NCI-H1092 treated with DMSO at 0.1 percent for 48 hours (cell line): ENCODE measurements around the gene ANKRD11.
"Not testable (repeated sequence)": the region's sequence is repeated elsewhere in the genome, so short reads cannot be mapped to it uniquely, and the experiment has no call there.

Experiments used
- DNase-seq: peaks from one replicate; lab custom pipeline; 2025; lab: John Stamatoyannopoulos, UW

The ANKRD11 gene

GRCh38 chr16:89478576-89479221 is 11.7 kb downstream of the ANKRD11 start:
- DNase-seq, result no peak

GRCh38 chr16:89476811-89477261 is 13.5 kb downstream of the ANKRD11 start:
- DNase-seq, result no peak

- no peak for DNase-seq
These were observed 14.0 kb downstream of the ANKRD11 start for GRCh38 chr16:89476379-89476778.

- no peak for DNase-seq
These were observed 15.2 kb downstream of the ANKRD11 start for GRCh38 chr16:89475144-89475543.

- DNase-seq, result no peak
These were observed 16.5 kb downstream of the ANKRD11 start for GRCh38 chr16:89473791-89474414.

GRCh38 chr16:89473136-89473712 is 17.1 kb downstream of the ANKRD11 start:
- DNase-seq, result no peak

GRCh38 chr16:89472711-89473075 is 17.7 kb downstream of the ANKRD11 start:
- DNase-seq, result no peak

GRCh38 chr16:89467382-89467781 is 23.0 kb downstream of the ANKRD11 start:
- no peak for DNase-seq

- DNase-seq, result no peak
These were observed 23.4 kb downstream of the ANKRD11 start for GRCh38 chr16:89466920-89467319.

GRCh38 chr16:89463312-89463711 is 27.0 kb downstream of the ANKRD11 start:
- DNase-seq, result not testable (repeated sequence)

- DNase-seq, result not testable (repeated sequence)
These were observed 27.7 kb downstream of the ANKRD11 start for GRCh38 chr16:89462639-89463038.

GRCh38 chr16:89461890-89462289 is 28.5 kb downstream of the ANKRD11 start:
- DNase-seq, result not testable (repeated sequence)

- DNase-seq, result no peak
These were observed 29.8 kb downstream of the ANKRD11 start for GRCh38 chr16:89460556-89460955.

GRCh38 chr16:89458967-89459366 is 31.4 kb downstream of the ANKRD11 start:
- DNase-seq, result no peak

GRCh38 chr16:89458551-89458950 is 31.8 kb downstream of the ANKRD11 start:
- DNase-seq, result no peak

GRCh38 chr16:89456419-89456959 is 33.9 kb downstream of the ANKRD11 start:
- no peak for DNase-seq

GRCh38 chr16:89455692-89456091 is 34.7 kb downstream of the ANKRD11 start:
- DNase-seq, result no peak

GRCh38 chr16:89455178-89455577 is 35.2 kb downstream of the ANKRD11 start:
- no peak for DNase-seq

GRCh38 chr16:89454378-89455125 is 35.8 kb downstream of the ANKRD11 start:
- DNase-seq, result not testable (repeated sequence)

GRCh38 chr16:89453501-89454321 is 36.6 kb downstream of the ANKRD11 start:
- DNase-seq, result no peak

- DNase-seq, result no peak
These were observed 37.4 kb downstream of the ANKRD11 start for GRCh38 chr16:89452925-89453324.

GRCh38 chr16:89452241-89452640 is 38.1 kb downstream of the ANKRD11 start:
- DNase-seq, result no peak
